IgD-negative memory B cell (primary cell): ENCODE measurements around the gene HSPB1. TPM values are rescaled to one million over a fixed set of nuclear protein-coding genes. Genes with fewer than 3 reads are reported as not detected.
"Not testable (repeated sequence)": the region's sequence is repeated elsewhere in the genome, so short reads cannot be mapped to it uniquely, and the experiment has no call there.

Experiments used
- H3K27ac Mint-ChIP-seq, 3 donors: one replicate each; pipeline ENCODE4 v1.8.0; 2020 to 2022; ENCODE audit warnings: mild to moderate bottlenecking in 3 of 3, mixed read lengths in 3 of 3, moderate library complexity in 1 of 3
- H3K27me3 Mint-ChIP-seq: one replicate; pipeline ENCODE4 v1.8.0; 2021; ENCODE audit warnings: mixed read lengths
- H3K36me3 Mint-ChIP-seq: one replicate; pipeline ENCODE4 v1.8.0; 2020; ENCODE audit warnings: mild to moderate bottlenecking, mixed read lengths
- H3K4me1 Mint-ChIP-seq, 3 donors: one replicate each; pipeline ENCODE4 v1.8.0; 2020 to 2022; ENCODE audit warnings: mixed read lengths in 3 of 3, mild to moderate bottlenecking in 1 of 3
- H3K4me3 Mint-ChIP-seq, 4 donors: one replicate each; pipeline ENCODE4 v1.8.0; 2020 to 2022; ENCODE audit warnings: mild to moderate bottlenecking in 4 of 4, mixed read lengths in 4 of 4, moderate library complexity in 3 of 4
- H3K9me3 Mint-ChIP-seq, 3 donors: one replicate each; pipeline ENCODE4 v1.8.0; 2020 to 2021; ENCODE audit warnings: mixed read lengths in 3 of 3, mild to moderate bottlenecking in 1 of 3
- polyA plus RNA-seq: library from polyadenylated mRNA; unstranded; fragments of 300-500 nt; fragmentation: Illumina TruSeq; gene quantifications from one replicate; pipeline ENCODE4 v1.2.3, GENCODE V29; 2021

The HSPB1 gene
- polyA plus RNA-seq, 1 donor from 2014 or later = 76.4 TPM

DNA sequence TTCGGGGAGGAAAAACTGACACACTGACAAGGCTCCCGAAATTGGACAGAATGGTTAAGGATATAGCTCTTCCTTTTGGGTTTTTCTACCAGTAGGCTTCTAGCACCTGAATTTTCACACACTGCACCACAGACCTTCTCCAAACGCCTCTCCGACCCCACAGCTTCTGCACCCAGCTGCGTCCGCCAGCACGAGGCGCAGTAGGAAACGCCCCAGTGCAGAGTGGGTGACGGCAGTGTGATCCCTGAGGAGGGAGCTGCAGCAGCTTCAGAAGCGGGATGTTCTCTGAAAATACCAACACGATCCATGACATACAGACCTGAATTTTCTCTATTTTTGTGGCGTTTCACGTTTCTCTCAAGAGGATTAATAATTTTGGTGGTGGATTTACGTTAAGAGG is 25.9 kb downstream of the HSPB1 start:
- Mint-ChIP-seq H3K4me3 (no peak overlapping the region), H3K36me3 (peaks cover 4% of the 10 kb centered on the region), H3K9me3 (no peaks in the 10 kb centered on the region), H3K4me1 (peaks cover 16 to 29% (median 27%) of the 10 kb centered on the region in 3 donors), H3K27ac (peak overlapping the region in 1 of 3 donors; percentile 59), H3K27me3 (no peaks in the 10 kb centered on the region)

DNA sequence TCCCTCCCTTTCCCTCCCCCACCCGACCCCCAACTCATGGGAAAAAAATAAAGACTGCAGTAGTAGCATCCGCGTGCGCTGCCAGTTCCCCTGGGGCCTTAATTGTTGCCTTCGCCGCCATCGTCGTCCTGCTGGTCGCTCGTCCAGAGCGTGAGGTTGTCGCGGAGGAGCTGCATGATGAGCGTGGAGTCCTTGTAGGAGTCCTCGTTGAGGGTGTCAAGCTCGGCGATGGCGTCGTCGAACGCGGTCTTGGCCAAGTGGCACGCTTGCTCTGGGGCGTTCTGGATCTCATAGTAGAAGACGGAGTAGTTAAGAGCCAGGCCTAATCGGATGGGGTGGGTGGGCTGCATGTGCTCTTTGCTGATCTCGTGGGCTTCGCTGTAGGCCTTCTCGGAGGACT is 27.0 kb downstream of the HSPB1 start:
- Mint-ChIP-seq H3K4me3 (no peak overlapping the region), H3K27ac (peak overlapping the region in 2 of 3 donors; percentile 1 to 81), H3K27me3 (no peaks in the 10 kb centered on the region), H3K9me3 (no peaks in the 10 kb centered on the region), H3K4me1 (peaks cover 20 to 31% (median 27%) of the 10 kb centered on the region in 3 donors), H3K36me3 (peaks cover 4% of the 10 kb centered on the region)

DNA sequence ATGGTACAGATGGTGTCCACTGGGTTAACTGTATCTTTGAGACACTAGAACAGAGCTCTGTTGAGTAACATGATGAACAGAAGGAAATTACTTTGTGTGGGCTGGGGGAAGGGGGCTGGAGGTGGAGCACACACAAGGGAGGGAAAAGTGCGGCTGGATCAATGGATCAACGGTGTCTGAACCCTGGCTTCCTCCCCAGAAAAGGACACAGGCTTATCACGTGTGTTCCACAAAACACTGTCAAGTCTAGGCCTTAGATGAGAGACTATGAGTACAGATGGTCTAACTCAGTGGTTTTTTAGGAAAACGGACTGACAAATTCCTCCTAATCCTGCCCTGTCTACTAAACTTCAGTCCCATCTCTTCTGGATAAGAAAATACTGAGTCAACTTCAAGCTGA is 27.8 kb downstream of the HSPB1 start:
- Mint-ChIP-seq H3K4me1 (peaks cover 20 to 31% (median 27%) of the 10 kb centered on the region in 3 donors), H3K27me3 (no peaks in the 10 kb centered on the region), H3K27ac (peak overlapping the region in 1 of 3 donors; percentile 81), H3K9me3 (no peaks in the 10 kb centered on the region), H3K4me3 (no peak overlapping the region), H3K36me3 (peaks cover 4% of the 10 kb centered on the region)

GRCh38 chr7:76330673-76331072 is 28.2 kb downstream of the HSPB1 start:
- peaks cover 4% of the 10 kb centered on the region for H3K36me3 Mint-ChIP-seq
- no peak overlapping the region for H3K27ac Mint-ChIP-seq
- H3K27me3 Mint-ChIP-seq = no peaks in the 10 kb centered on the region
- H3K9me3 Mint-ChIP-seq = no peaks in the 10 kb centered on the region
- peaks cover 20 to 31% (median 27%) of the 10 kb centered on the region in 3 donors for H3K4me1 Mint-ChIP-seq
- no peak overlapping the region for H3K4me3 Mint-ChIP-seq

- Mint-ChIP-seq H3K4me3 (peak overlapping the region in 2 of 4 donors; percentile 18 to 44), H3K4me1 (peaks cover 20 to 38% (median 21%) of the 10 kb centered on the region in 3 donors), H3K27me3 (no peaks in the 10 kb centered on the region), H3K36me3 (peaks cover 4% of the 10 kb centered on the region), H3K9me3 (no peaks in the 10 kb centered on the region), H3K27ac (peak overlapping the region in 1 of 3 donors; percentile 43)
These were observed 29.6 kb downstream of the HSPB1 start for GRCh38 chr7:76332078-76332477.

GRCh38 chr7:76333511-76334101 is 31.1 kb downstream of the HSPB1 start:
- Mint-ChIP-seq H3K27ac (no peak overlapping the region), H3K4me3 (no peak overlapping the region), H3K4me1 (peaks cover 19 to 41% (median 32%) of the 10 kb centered on the region in 3 donors), H3K27me3 (no peaks in the 10 kb centered on the region), H3K9me3 (no peaks in the 10 kb centered on the region), H3K36me3 (peaks cover 4% of the 10 kb centered on the region)

DNA sequence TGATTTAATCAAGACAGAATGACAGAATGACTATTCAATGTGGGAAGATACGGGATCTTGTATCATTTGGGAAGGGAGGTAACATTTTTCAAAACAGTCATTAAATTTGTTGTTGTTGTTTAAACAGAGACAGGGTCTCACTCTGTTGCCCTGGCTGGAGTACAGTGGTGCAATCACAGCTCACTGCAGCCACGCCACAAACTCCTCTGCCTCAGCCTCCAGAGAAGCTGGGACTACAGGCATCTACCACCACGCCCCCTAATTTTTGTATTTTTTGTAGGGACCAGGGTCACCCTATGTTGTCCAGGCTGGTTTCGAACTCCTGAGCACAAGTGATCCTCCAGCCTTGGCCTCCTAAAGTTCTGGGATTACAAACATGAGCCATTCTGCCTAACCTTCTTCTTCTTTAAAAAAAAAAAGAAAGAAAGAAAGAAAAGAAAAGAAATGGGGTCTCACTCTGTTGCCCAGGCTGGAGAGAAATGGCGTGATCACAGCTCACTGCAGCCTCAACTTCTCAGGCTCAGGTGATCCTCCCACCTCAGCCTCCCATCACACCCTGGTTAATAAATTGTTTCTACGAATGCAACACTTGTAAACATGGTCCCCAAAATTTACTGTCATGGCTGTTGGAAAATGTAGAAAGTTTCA is 32.0 kb downstream of the HSPB1 start:
- Mint-ChIP-seq H3K27ac (no peak overlapping the region), H3K27me3 (no peaks in the 10 kb centered on the region), H3K36me3 (peaks cover 3% of the 10 kb centered on the region), H3K4me3 (no peak overlapping the region), H3K9me3 (no peaks in the 10 kb centered on the region), H3K4me1 (peaks cover 19 to 39% (median 35%) of the 10 kb centered on the region in 3 donors)

GRCh38 chr7:76335417-76335816 is 32.9 kb downstream of the HSPB1 start:
- H3K9me3 Mint-ChIP-seq, H3K27ac Mint-ChIP-seq, H3K36me3 Mint-ChIP-seq, H3K4me3 Mint-ChIP-seq, H3K27me3 Mint-ChIP-seq: not testable (repeated sequence)
- peaks cover 23 to 44% (median 43%) of the 10 kb centered on the region in 3 donors for H3K4me1 Mint-ChIP-seq

- H3K36me3 Mint-ChIP-seq = peaks cover under 1% of the 10 kb centered on the region
- peaks cover 25 to 47% (median 42%) of the 10 kb centered on the region in 3 donors for H3K4me1 Mint-ChIP-seq
- no peaks in the 10 kb centered on the region for H3K9me3 Mint-ChIP-seq
- no peaks in the 10 kb centered on the region for H3K27me3 Mint-ChIP-seq
- peak overlapping the region in 2 of 3 donors; percentile 9 to 16 for H3K27ac Mint-ChIP-seq
- no peak overlapping the region for H3K4me3 Mint-ChIP-seq
These were observed 33.6 kb downstream of the HSPB1 start for GRCh38 chr7:76336094-76336493.

GRCh38 chr7:76337147-76337546 is 34.7 kb downstream of the HSPB1 start:
- Mint-ChIP-seq H3K4me1 (peaks cover 27 to 47% (median 35%) of the 10 kb centered on the region in 3 donors), H3K27me3 (no peaks in the 10 kb centered on the region), H3K4me3 (no peak overlapping the region), H3K9me3 (no peaks in the 10 kb centered on the region), H3K36me3 (no peaks in the 10 kb centered on the region), H3K27ac (no peak overlapping the region)

DNA sequence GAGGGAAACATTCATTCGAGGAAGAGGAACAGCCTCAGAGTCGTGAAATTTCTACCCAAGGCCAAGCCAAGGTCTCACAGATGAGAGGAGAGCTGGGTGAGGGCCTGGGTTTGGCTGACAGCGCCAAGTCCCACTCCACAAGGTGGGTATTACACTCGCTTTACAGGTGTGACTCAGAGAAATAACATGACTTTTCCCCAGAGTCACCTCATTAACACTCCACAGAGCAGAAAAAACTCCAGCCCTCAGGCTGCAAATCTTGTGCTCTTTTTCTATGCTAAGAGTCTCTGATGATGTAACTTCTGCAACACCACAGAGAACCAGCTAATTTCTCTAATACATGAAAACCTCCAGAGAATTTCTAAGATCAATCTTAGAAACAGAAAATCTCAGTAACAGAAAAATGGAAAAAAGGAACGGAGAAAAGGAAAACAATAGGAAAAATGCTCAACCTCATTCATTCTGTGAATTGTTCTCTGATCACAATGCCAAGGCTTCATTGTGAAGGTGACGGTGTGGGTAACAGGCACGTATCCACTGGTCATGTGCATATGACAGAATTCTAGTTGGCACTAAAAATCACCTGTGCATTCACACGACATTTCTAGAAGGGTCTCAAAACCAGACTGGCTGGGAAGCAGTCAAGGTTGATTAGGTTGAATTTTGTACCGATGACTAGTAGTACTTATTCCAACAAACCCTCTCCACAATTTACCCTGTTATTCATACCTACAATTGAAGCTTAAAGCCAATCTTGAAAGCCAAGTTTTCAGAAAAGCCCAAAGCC is 36.0 kb downstream of the HSPB1 start:
- H3K9me3 Mint-ChIP-seq = no peaks in the 10 kb centered on the region
- peak overlapping the region in 1 of 3 donors; percentile 19 for H3K27ac Mint-ChIP-seq
- H3K4me3 Mint-ChIP-seq = no peak overlapping the region
- H3K4me1 Mint-ChIP-seq = peaks cover 25 to 47% (median 37%) of the 10 kb centered on the region in 3 donors
- H3K36me3 Mint-ChIP-seq = no peaks in the 10 kb centered on the region
- H3K27me3 Mint-ChIP-seq = no peaks in the 10 kb centered on the region

GRCh38 chr7:76340617-76341131 is 38.2 kb downstream of the HSPB1 start:
- no peaks in the 10 kb centered on the region for H3K9me3 Mint-ChIP-seq
- H3K27me3 Mint-ChIP-seq = no peaks in the 10 kb centered on the region
- peaks cover 26 to 52% (median 44%) of the 10 kb centered on the region in 3 donors for H3K4me1 Mint-ChIP-seq
- H3K27ac Mint-ChIP-seq = no peak overlapping the region
- no peak overlapping the region for H3K4me3 Mint-ChIP-seq
- H3K36me3 Mint-ChIP-seq = peaks cover 2% of the 10 kb centered on the region

DNA sequence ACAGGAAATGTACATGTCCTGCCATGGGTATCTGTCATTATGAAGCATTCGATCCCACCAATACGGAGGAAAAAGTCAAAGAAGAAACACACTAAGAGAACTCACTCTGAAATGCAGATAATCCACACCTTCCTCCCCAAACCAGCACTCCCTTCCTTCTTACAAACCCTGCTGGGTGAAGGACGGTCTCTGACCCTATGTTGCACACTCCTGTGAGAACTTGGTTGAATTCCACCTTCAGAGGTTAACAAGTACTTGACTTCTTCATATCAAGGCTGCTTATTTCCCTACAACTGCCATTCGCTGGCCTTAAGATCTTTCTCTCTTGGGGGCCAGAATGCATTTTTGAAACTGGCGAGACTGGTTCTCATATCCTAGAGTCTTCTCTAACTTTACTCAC is 39.7 kb downstream of the HSPB1 start:
- Mint-ChIP-seq H3K4me1 (peaks cover 28 to 49% (median 47%) of the 10 kb centered on the region in 3 donors), H3K4me3 (no peak overlapping the region), H3K27ac (peak overlapping the region; percentile 5 to 12 (median 8)), H3K9me3 (no peaks in the 10 kb centered on the region), H3K27me3 (no peaks in the 10 kb centered on the region), H3K36me3 (peaks cover 2% of the 10 kb centered on the region)

GRCh38 chr7:76343294-76343930 is 40.9 kb downstream of the HSPB1 start:
- peaks cover 26 to 45% (median 40%) of the 10 kb centered on the region in 3 donors for H3K4me1 Mint-ChIP-seq
- no peak overlapping the region for H3K27ac Mint-ChIP-seq
- no peaks in the 10 kb centered on the region for H3K27me3 Mint-ChIP-seq
- H3K9me3 Mint-ChIP-seq = no peaks in the 10 kb centered on the region
- H3K4me3 Mint-ChIP-seq = no peak overlapping the region
- H3K36me3 Mint-ChIP-seq = peaks cover 2% of the 10 kb centered on the region

DNA sequence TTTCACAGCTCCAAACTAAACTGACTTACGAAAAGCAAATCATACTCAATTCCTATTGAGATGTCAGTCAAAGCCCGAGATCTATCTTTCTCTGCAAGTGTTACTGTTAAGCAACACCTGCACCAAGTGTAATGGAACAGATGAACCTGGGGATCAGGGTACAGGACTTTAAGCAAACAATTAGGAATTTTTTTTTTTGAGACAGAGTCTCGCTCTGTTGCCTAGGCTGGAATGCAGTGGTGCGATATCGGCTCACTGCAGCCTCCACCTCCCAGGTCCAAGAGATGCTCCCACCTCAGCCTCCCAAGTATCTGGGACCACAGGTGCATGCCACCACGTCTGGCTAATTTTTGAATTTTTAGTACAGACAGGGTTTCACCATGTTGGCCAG is 41.5 kb downstream of the HSPB1 start:
- H3K27me3 Mint-ChIP-seq = no peaks in the 10 kb centered on the region
- H3K27ac Mint-ChIP-seq = no peak overlapping the region

More for the DNA sequence above, 41.5 kb downstream of the HSPB1 start:
- peaks cover 2% of the 10 kb centered on the region for H3K36me3 Mint-ChIP-seq
- no peaks in the 10 kb centered on the region for H3K9me3 Mint-ChIP-seq
- no peak overlapping the region for H3K4me3 Mint-ChIP-seq
- H3K4me1 Mint-ChIP-seq = peaks cover 25 to 43% (median 38%) of the 10 kb centered on the region in 3 donors
